SK-N-MC (cell line): ENCODE measurements around the gene EFNA3.

ENCODE experiments used
- EZH2 ChIP-seq: fragments of 200-600 bp; sonication (generic); IDR thresholded peaks from one replicate; pipeline ENCODE4 v1.6.1; 2017; ENCODE audit warnings: antibody characterized with exemption
- FOXP2 ChIP-seq: optimal IDR thresholded peaks from 2 replicates; pipeline ENCODE3; 2011; ENCODE audit warnings: mild to moderate bottlenecking, moderate library complexity; ENCODE audit not compliant: insufficient read depth; ENCODE audit errors: extremely low read length, control extremely low read depth
- POLR2AphosphoS5 ChIP-seq: IDR thresholded peaks from 2 replicates; pipeline ENCODE4 v1.6.1; 2012; ENCODE audit warnings: mild to moderate bottlenecking, low read depth, low read length, borderline replicate concordance

DNA sequence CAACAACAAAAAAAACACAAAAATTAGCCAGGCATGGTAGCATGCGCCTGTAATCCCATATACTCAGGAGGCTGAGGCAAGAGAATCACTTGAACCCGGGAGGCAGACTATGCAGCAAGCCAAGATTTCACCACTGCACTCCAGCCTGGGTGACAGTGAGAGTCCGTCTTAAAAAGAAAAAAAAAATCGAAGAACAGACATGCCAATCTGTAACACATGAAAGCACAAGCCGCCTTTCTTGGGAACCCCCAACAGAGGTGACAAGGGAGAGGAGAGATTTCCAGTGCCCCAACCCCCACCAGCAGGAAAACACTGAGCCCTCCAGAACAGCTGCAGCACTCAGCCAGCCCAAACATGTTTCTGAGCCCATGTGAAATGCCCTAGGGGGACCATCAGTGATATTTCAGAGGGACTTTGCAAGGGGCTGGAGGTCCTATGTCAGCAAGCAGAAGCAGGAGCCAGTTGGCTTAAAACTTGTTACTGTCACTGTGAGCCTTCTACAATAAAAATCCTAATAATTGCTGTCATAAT, 34.9 kb downstream of the EFNA3 start:
- TF ChIP-seq EZH2 = no peak
- no peak for TF ChIP-seq POLR2AphosphoS5
- TF ChIP-seq FOXP2 = no peak
